Endodermal cell (in vitro differentiated cells): Measurements from ENCODE around the gene TREH. TPM values are rescaled to one million over a fixed set of nuclear protein-coding genes. Genes with fewer than 3 reads are reported as not detected.

Experiments
- DNase-seq: peaks from one replicate; pipeline ENCODE4 v3.0.0-alpha.2; 2017
- H3K27ac ChIP-seq: 2 replicates; pipeline ENCODE4 v1.5.1; 2013; ENCODE audit warnings: mild to moderate bottlenecking, low read depth, low read length, moderate library complexity
- H3K27me3 ChIP-seq: 2 replicates; pipeline ENCODE4 v1.6.1; 2013; ENCODE audit warnings: mild to moderate bottlenecking, low read length, moderate library complexity; ENCODE audit not compliant: insufficient read depth, control insufficient read depth, poor library complexity, severe bottlenecking
- H3K36me3 ChIP-seq: 2 replicates; pipeline ENCODE4 v1.7.0; 2013; ENCODE audit warnings: mild to moderate bottlenecking, low read length, moderate library complexity; ENCODE audit not compliant: control insufficient read depth, insufficient read depth
- H3K4me1 ChIP-seq: one replicate; pipeline ENCODE4 v1.7.0; 2013; ENCODE audit warnings: low read length; ENCODE audit not compliant: control insufficient read depth, insufficient read depth
- H3K4me3 ChIP-seq: 2 replicates; pipeline ENCODE4 v1.5.1; 2013; ENCODE audit warnings: mild to moderate bottlenecking, low read length, moderate library complexity
- H3K9ac ChIP-seq: 2 replicates; pipeline ENCODE4 v1.6.1; 2013; ENCODE audit warnings: mild to moderate bottlenecking, low read length, moderate library complexity; ENCODE audit not compliant: poor library complexity, severe bottlenecking; ENCODE audit errors: extremely low read depth
- H3K9me3 ChIP-seq: 2 replicates; pipeline ENCODE4 v1.6.1; 2013; ENCODE audit warnings: mild to moderate bottlenecking, low read length, moderate library complexity; ENCODE audit not compliant: control insufficient read depth
- H3K27ac Mint-ChIP-seq: 2 replicates; pipeline ENCODE4 v1.8.0; 2020; ENCODE audit warnings: mixed read lengths
- H3K27me3 Mint-ChIP-seq: 2 replicates; pipeline ENCODE4 v1.8.0; 2021; ENCODE audit warnings: mild to moderate bottlenecking, mixed read lengths; ENCODE audit not compliant: insufficient read depth
- H3K36me3 Mint-ChIP-seq: 2 replicates; pipeline ENCODE4 v1.8.0; 2020; ENCODE audit warnings: low read depth, mixed read lengths
- H3K4me1 Mint-ChIP-seq: 2 replicates; pipeline ENCODE4 v1.8.0; 2020; ENCODE audit warnings: mixed read lengths
- H3K4me3 Mint-ChIP-seq: 2 replicates; pipeline ENCODE4 v1.8.0; 2020; ENCODE audit warnings: mild to moderate bottlenecking, moderate library complexity, mixed read lengths
- H3K9me3 Mint-ChIP-seq: 2 replicates; pipeline ENCODE4 v1.8.0; 2020; ENCODE audit warnings: mild to moderate bottlenecking, mixed read lengths
- CTCF ChIP-seq: fragments of 200-600 bp; sonication (generic); conservative IDR thresholded peaks from 2 replicates; pipeline ENCODE4 v1.5.0; 2021; ENCODE audit warnings: antibody characterized with exemption, mild to moderate bottlenecking
- WGBS, 2 experiments: methylation state at CpG; one replicate each; pipeline versions ENCODE4 v1.1.5 to v1.1.7; 2013; ENCODE audit warnings: missing lambda C conversion rate in 2 of 2, mixed read lengths in 1 of 2; ENCODE audit not compliant: insufficient coverage in 1 of 2, insufficient read length in 1 of 2; 5-methylcytosine and 5-hydroxymethylcytosine counted together
- total RNA-seq, 2 donors: library from RNA; stranded (reverse); fragmentation: NEBNext Ultra II Directional in 1 of 2; extraction: Animal tissue kit (Norgen Biotek cat#: 25700) in 1 of 2; gene quantifications; 2 replicates in 1 of 2; 3 replicates in 1 of 2; pipeline ENCODE4 v1.2.1, GENCODE V29; 2021

TREH gene
- total RNA-seq, 2 donors from 2014 or later = not detected

GRCh38 chr11:118652681-118653181 lies 26.7 kb downstream of the TREH start:
- Histone ChIP-seq H3K27me3 (no peaks in the 10 kb centered on the region), H3K27ac (no peak overlapping the region), H3K9me3 (no peaks in the 10 kb centered on the region), H3K4me1 (no peaks in the 10 kb centered on the region), H3K36me3 (peaks cover 32% of the 10 kb centered on the region), H3K4me3 (no peak overlapping the region), H3K9ac (no peak overlapping the region)
- no peaks in the 10 kb centered on the region for H3K4me1 Mint-ChIP-seq
- no peak overlapping the region for H3K27ac Mint-ChIP-seq
- TF ChIP-seq CTCF = no peak
- H3K4me3 Mint-ChIP-seq = no peak overlapping the region
- H3K36me3 Mint-ChIP-seq = peaks cover 36% of the 10 kb centered on the region
- no peaks in the 10 kb centered on the region for H3K9me3 Mint-ChIP-seq
- WGBS, 2 experiments = 85 to 96% methylated on average over 2 to 4 of the region's 4 CpGs
- H3K27me3 Mint-ChIP-seq = no peaks in the 10 kb centered on the region
- DNase-seq = no peak

- peaks cover 42% of the 10 kb centered on the region for H3K36me3 Mint-ChIP-seq
- DNase-seq = no peak
- H3K9me3 Mint-ChIP-seq = no peaks in the 10 kb centered on the region
- WGBS, 2 experiments = 93 to 95% methylated on average over 2 to 3 of the region's 3 CpGs
- H3K4me3 ChIP-seq = no peak overlapping the region
- no peaks in the 10 kb centered on the region for H3K4me1 ChIP-seq
- H3K4me3 Mint-ChIP-seq = no peak overlapping the region
- no peaks in the 10 kb centered on the region for H3K9me3 ChIP-seq
- no peak overlapping the region for H3K27ac Mint-ChIP-seq
- no peak overlapping the region for H3K27ac ChIP-seq
- H3K9ac ChIP-seq = no peak overlapping the region
- no peaks in the 10 kb centered on the region for H3K27me3 Mint-ChIP-seq
- H3K4me1 Mint-ChIP-seq = no peaks in the 10 kb centered on the region
- no peaks in the 10 kb centered on the region for H3K27me3 ChIP-seq
- H3K36me3 ChIP-seq = peaks cover 36% of the 10 kb centered on the region
- no peak for TF ChIP-seq CTCF
Measured at GRCh38 chr11:118651820-118652219, 27.6 kb downstream of the TREH start.

DNA sequence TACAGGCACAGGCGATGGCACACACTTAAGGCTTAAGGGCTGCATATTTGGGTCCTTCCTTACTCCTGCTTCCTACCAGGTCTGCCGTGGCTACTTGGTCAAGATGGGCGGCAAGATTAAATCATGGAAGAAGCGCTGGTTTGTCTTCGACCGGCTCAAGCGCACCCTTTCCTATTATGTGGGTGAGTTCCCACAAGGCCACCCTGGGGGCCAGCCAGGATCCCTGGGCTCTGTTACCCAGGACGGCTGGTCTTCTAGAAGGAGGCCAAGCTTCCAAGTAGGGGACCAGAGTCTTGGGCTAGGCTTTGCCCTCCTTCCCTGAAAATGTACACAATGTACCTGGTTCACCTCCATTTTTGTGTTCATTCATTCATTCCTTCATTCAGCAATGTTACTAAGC lies 29.1 kb downstream of the TREH start:
- Histone ChIP-seq H3K4me3 (no peak overlapping the region), H3K27ac (no peak overlapping the region), H3K4me1 (no peaks in the 10 kb centered on the region), H3K9ac (no peak overlapping the region), H3K36me3 (peaks cover 41% of the 10 kb centered on the region), H3K27me3 (no peaks in the 10 kb centered on the region), H3K9me3 (no peaks in the 10 kb centered on the region)
- Mint-ChIP-seq H3K4me1 (no peaks in the 10 kb centered on the region), H3K27me3 (no peaks in the 10 kb centered on the region), H3K4me3 (no peak overlapping the region), H3K36me3 (peaks cover 48% of the 10 kb centered on the region), H3K9me3 (no peaks in the 10 kb centered on the region), H3K27ac (no peak overlapping the region)
- no peak for DNase-seq
- TF ChIP-seq CTCF = no peak
- 94 to 100% methylated on average over 6 to 8 of the region's 8 CpGs for WGBS, 2 experiments
